Measurements from ENCODE around the gene KCNH5.
"Not testable (repeated sequence)": the region's sequence is repeated elsewhere in the genome, so short reads cannot be mapped to it uniquely, and the experiment has no call there.

The KCNH5 gene

DNA sequence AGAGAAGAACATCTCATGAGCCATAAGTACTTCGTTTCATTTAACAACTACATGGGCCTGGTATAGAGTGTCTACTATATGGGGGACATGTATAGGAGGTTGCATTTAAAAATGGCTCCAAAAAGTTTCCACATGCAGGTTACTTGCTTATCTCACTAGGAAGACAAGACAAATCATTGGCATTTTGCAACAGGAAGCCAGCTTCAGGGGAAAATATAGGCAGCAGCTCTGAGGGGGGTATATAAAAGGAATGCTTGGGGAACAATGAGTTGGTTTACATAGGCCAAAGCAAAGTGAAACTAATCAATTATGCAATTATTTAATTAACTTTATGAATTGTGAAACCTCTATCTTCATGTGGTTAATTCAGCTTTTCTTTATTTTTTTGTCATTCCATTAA, 225.3 kb downstream of the KCNH5 start:
- Histone ChIP-seq H3K4me1 (no peaks in the 10 kb centered on the region), H3K27me3 (no peaks in the 10 kb centered on the region), H3K36me3 (no peaks in the 10 kb centered on the region), H3K4me3 (no peak overlapping the region), H3K9me3 (no peaks in the 10 kb centered on the region), H3K27ac (no peak overlapping the region)
- no peak for DNase-seq
- intact Hi-C loops (cut with DNase I; ENCODE audit: low total_unique reads): no loop called here
- TF ChIP-seq, protein P1, sequence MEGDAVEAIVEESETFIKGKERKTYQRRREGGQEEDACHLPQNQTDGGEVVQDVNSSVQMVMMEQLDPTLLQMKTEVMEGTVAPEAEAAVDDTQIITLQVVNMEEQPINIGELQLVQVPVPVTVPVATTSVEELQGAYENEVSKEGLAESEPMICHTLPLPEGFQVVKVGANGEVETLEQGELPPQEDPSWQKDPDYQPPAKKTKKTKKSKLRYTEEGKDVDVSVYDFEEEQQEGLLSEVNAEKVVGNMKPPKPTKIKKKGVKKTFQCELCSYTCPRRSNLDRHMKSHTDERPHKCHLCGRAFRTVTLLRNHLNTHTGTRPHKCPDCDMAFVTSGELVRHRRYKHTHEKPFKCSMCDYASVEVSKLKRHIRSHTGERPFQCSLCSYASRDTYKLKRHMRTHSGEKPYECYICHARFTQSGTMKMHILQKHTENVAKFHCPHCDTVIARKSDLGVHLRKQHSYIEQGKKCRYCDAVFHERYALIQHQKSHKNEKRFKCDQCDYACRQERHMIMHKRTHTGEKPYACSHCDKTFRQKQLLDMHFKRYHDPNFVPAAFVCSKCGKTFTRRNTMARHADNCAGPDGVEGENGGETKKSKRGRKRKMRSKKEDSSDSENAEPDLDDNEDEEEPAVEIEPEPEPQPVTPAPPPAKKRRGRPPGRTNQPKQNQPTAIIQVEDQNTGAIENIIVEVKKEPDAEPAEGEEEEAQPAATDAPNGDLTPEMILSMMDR (IDR thresholded peaks at IDR 0.05): no peak

- H3K36me3 ChIP-seq: no peaks in the 10 kb centered on the region
- no peaks in the 10 kb centered on the region for H3K27me3 ChIP-seq
- no peak for DNase-seq
- H3K4me1 ChIP-seq: no peaks in the 10 kb centered on the region
- intact Hi-C loops (cut with DNase I; ENCODE audit: low total_unique reads): no loop called here
- no peak overlapping the region for H3K4me3 ChIP-seq
- no peak overlapping the region for H3K27ac ChIP-seq
- no peaks in the 10 kb centered on the region for H3K9me3 ChIP-seq
- TF ChIP-seq, protein P1 (IDR thresholded peaks at IDR 0.05): no peak
Measured at GRCh38 chr14:62807636-62808035, 237.6 kb downstream of the KCNH5 start.

DNA sequence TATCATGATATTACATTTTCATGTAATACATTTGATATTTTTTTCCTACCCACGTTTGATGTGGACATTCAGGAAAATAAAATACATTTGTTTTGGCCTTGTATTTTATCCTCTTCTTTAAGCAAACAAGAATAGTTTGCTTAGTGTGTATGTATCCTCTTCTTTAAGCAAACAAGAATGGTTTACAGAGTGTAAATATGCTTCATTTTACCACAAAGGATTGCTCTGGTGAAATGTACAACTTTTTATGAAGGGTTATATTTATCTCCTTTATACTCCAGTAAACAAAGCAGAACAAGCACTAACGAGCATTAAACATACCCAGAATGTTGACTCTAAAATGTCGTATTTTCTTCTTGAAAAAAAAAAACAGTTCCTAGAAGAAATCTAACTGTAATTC, 244.7 kb downstream of the KCNH5 start:
- TF ChIP-seq, protein P1 (IDR thresholded peaks at IDR 0.05): no peak
- H3K27me3 ChIP-seq: no peaks in the 10 kb centered on the region
- intact Hi-C loops (cut with DNase I; ENCODE audit: low total_unique reads): no loop called here

DNA sequence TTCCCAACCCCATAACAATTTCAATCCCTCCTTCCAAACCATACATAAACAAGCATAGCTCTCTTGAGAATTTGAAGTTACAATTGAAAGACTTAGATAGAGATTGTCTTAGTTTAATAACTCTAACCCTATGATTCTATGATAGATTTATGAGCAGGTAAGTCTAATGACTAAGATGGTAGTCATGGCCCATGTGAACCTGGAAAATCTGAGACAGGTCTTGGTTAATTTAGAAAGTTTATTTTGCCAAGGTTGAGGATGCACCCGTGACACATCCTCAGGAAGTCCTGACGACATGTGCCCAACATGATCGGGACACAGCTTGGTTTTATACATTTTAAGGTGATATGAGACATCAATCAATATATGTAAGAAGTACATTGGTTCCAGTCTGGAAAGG, 248.8 kb downstream of the KCNH5 start:
- H3K4me3 ChIP-seq: no peak overlapping the region
- no peaks in the 10 kb centered on the region for H3K27me3 ChIP-seq
- H3K9me3 ChIP-seq: no peaks in the 10 kb centered on the region
- no peaks in the 10 kb centered on the region for H3K4me1 ChIP-seq
- DNase-seq: no peak
- H3K36me3 ChIP-seq: no peaks in the 10 kb centered on the region
- intact Hi-C loops (cut with DNase I; ENCODE audit: low total_unique reads): no loop called here
- TF ChIP-seq, protein P1 (IDR thresholded peaks at IDR 0.05): no peak
- H3K27ac ChIP-seq: no peak overlapping the region

More for the DNA sequence above, 244.7 kb downstream of the KCNH5 start:
- DNase-seq: no peak
- H3K4me3 ChIP-seq: no peak overlapping the region
- H3K36me3 ChIP-seq: no peaks in the 10 kb centered on the region
- H3K4me1 ChIP-seq: no peaks in the 10 kb centered on the region
- no peaks in the 10 kb centered on the region for H3K9me3 ChIP-seq
- no peak overlapping the region for H3K27ac ChIP-seq

DNA sequence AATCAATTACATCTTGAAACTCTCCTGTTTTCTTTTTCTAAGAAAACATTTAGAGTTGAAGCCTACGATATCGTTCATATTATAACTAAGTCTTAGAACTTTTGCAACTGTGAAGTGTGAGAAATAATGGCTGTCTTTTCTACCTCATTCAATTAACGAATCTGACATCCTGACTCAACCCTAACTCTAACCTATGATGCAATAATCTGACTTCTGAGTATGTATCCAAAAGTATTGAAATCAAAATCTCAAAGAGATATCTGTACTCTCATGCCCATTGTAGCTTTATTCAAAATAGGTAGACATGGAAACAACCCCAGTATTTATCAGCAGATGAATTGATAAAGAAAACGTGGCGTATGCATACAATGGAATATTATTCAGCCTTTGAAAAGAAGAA, 252.7 kb downstream of the KCNH5 start:
- Histone ChIP-seq H3K27ac (no peak overlapping the region), H3K27me3 (no peaks in the 10 kb centered on the region), H3K4me1 (no peaks in the 10 kb centered on the region), H3K36me3 (no peaks in the 10 kb centered on the region), H3K9me3 (peaks cover 0 to 5% (median 0%) of the 10 kb centered on the region in 3 donors), H3K4me3 (no peak overlapping the region)
- TF ChIP-seq, protein P1 (IDR thresholded peaks at IDR 0.05): no peak
- DNase-seq: no peak
- intact Hi-C loops (cut with DNase I; ENCODE audit: low total_unique reads): no loop called here

GRCh38 chr14:62781328-62781727, 263.9 kb downstream of the KCNH5 start:
- DNase-seq; intact Hi-C loops (cut with DNase I; ENCODE audit: low total_unique reads); H3K36me3 ChIP-seq; H3K27ac ChIP-seq; H3K4me3 ChIP-seq; H3K4me1 ChIP-seq; H3K9me3 ChIP-seq; H3K27me3 ChIP-seq: not testable (repeated sequence)

Data from tibial artery (tissue), 4 donors.